WERI-Rb-1 (cell line): ENCODE measurements around the gene PF4V1.
"Not testable (repeated sequence)": the region's sequence is repeated elsewhere in the genome, so short reads cannot be mapped to it uniquely, and the experiment has no call there.

Experiments used
- DNase-seq: peaks from one replicate; pipeline ENCODE4 v3.0.0-alpha.2; 2020
- H3K27ac ChIP-seq: fragments of 250-450 bp; sonication (Bioruptor Pico); 2 replicates; pipeline ENCODE4 v1.5.1; 2020; ENCODE audit warnings: mild to moderate bottlenecking, moderate library complexity
- H3K27me3 ChIP-seq: fragments of 250-450 bp; sonication (Bioruptor Pico); 2 replicates; pipeline ENCODE4 v1.5.1; 2021; ENCODE audit warnings: mild to moderate bottlenecking, low read depth, moderate library complexity; ENCODE audit not compliant: insufficient read depth, severe bottlenecking
- H3K36me3 ChIP-seq: fragments of 250-450 bp; sonication (Bioruptor Pico); 2 replicates; pipeline ENCODE4 v1.5.1; 2020; ENCODE audit warnings: mild to moderate bottlenecking, moderate library complexity
- H3K4me3 ChIP-seq: 2 replicates; pipeline ENCODE4 v1.5.1; 2011; ENCODE audit warnings: low read depth, mild to moderate bottlenecking, control low read depth, low read length
- H3K9me3 ChIP-seq: fragments of 250-450 bp; sonication (Bioruptor Pico); 2 replicates; pipeline ENCODE4 v1.5.1; 2021; ENCODE audit warnings: mild to moderate bottlenecking, moderate library complexity; ENCODE audit not compliant: severe bottlenecking
- CTCF ChIP-seq: IDR thresholded peaks from 2 replicates; pipeline ENCODE4 v1.5.1; 2011; ENCODE audit warnings: low read depth, mild to moderate bottlenecking, control low read depth, inconsistent platforms, low read length

PF4V1 gene

GRCh38 chr4:73896416-73896815 is 43.3 kb downstream of the PF4V1 start:
- Histone ChIP-seq H3K36me3 (no peaks in the 10 kb centered on the region), H3K4me3 (no peak overlapping the region), H3K27me3 (no peaks in the 10 kb centered on the region), H3K9me3 (no peaks in the 10 kb centered on the region), H3K27ac (no peak overlapping the region)
- no peak for DNase-seq
- TF ChIP-seq CTCF = no peak

- Histone ChIP-seq H3K9me3 (no peaks in the 10 kb centered on the region), H3K4me3 (no peak overlapping the region), H3K27ac (no peak overlapping the region), H3K36me3 (no peaks in the 10 kb centered on the region), H3K27me3 (no peaks in the 10 kb centered on the region)
- TF ChIP-seq CTCF = no peak
- no peak for DNase-seq
These were observed 44.5 kb downstream of the PF4V1 start for GRCh38 chr4:73897380-73898136.

- not testable (repeated sequence) for H3K27ac ChIP-seq, H3K9me3 ChIP-seq, H3K4me3 ChIP-seq, H3K27me3 ChIP-seq, DNase-seq, H3K36me3 ChIP-seq
These were observed 46.2 kb downstream of the PF4V1 start for GRCh38 chr4:73899338-73899737.

- Histone ChIP-seq H3K27me3 (no peaks in the 10 kb centered on the region), H3K27ac (no peak overlapping the region), H3K9me3 (no peaks in the 10 kb centered on the region), H3K36me3 (no peaks in the 10 kb centered on the region), H3K4me3 (no peak overlapping the region)
- no peak for DNase-seq
- TF ChIP-seq CTCF = no peak
These were observed 47.9 kb downstream of the PF4V1 start for GRCh38 chr4:73901031-73901430.

GRCh38 chr4:73902038-73902637 is 49.0 kb downstream of the PF4V1 start:
- H3K27ac ChIP-seq = no peak overlapping the region
- no peak for TF ChIP-seq CTCF
- no peak overlapping the region for H3K4me3 ChIP-seq
- no peak for DNase-seq
- H3K27me3 ChIP-seq = no peaks in the 10 kb centered on the region
- H3K9me3 ChIP-seq = no peaks in the 10 kb centered on the region
- no peaks in the 10 kb centered on the region for H3K36me3 ChIP-seq

GRCh38 chr4:73902817-73903547 is 49.9 kb downstream of the PF4V1 start:
- TF ChIP-seq CTCF = no peak
- no peak overlapping the region for H3K27ac ChIP-seq
- H3K36me3 ChIP-seq = no peaks in the 10 kb centered on the region
- H3K27me3 ChIP-seq = no peaks in the 10 kb centered on the region
- H3K4me3 ChIP-seq = no peak overlapping the region
- DNase-seq = no peak
- H3K9me3 ChIP-seq = no peaks in the 10 kb centered on the region
